ENCODE measurements around the gene PLAC8L1. TPM values are rescaled to one million over a fixed set of nuclear protein-coding genes. Genes with fewer than 3 reads are reported as not detected.

PLAC8L1 gene
- total RNA-seq, 1 experiment from 2014 or later: 0.52 TPM

GRCh38 chr5:146070746-146071145 lies 34.6 kb downstream of the PLAC8L1 start:
- no peak overlapping the region for H2AFZ ChIP-seq (ENCODE audit: low read length)
- no CpG with 5 or more reads among the region's 3 CpGs for WGBS (ENCODE audit: extremely low coverage, insufficient read length, low lambda C conversion rate)
- H3K23ac ChIP-seq (ENCODE audit: insufficient read length, low read depth, low read length): no peak overlapping the region

More at GRCh38 chr5:146070746-146071145, 34.6 kb downstream of the PLAC8L1 start:
- no peak overlapping the region for H2AK5ac ChIP-seq (ENCODE audit: insufficient read length, low read length)
- no peak overlapping the region for H2BK15ac ChIP-seq (ENCODE audit: low read depth, low read length)
- H3K4me1 Mint-ChIP-seq: peaks cover 38% of the 10 kb centered on the region in 2 experiments
- H3K4me2 ChIP-seq (ENCODE audit: insufficient read depth, insufficient read length, low read length): no peak overlapping the region
- no peak overlapping the region for H3K4ac ChIP-seq (ENCODE audit: low read depth, low read length)
- H3K9me3 Mint-ChIP-seq: no peaks in the 10 kb centered on the region
- H2BK12ac ChIP-seq (ENCODE audit: insufficient read length, low read depth, low read length): no peak overlapping the region
- H4K8ac ChIP-seq (replicated peaks; ENCODE audit: insufficient read length, low read depth, low read length): no peak overlapping the region
- H4K20me1 ChIP-seq (ENCODE audit: control insufficient read depth, insufficient read depth, insufficient read length): no peaks in the 10 kb centered on the region
- no peak for TF ChIP-seq CTCF (conservative IDR thresholded peaks at IDR 0.05)
- no peak overlapping the region; a peak in 1 of 5 replicates for H3K4me3 Mint-ChIP-seq
- H4K91ac ChIP-seq (ENCODE audit: insufficient read length, low read depth, low read length): no peak overlapping the region
- H3K27me3 ChIP-seq (ENCODE audit: insufficient read depth, low read length): no peaks in the 10 kb centered on the region; the same call in 1 of the 2 replicates
- no peak overlapping the region for H3T11ph ChIP-seq (ENCODE audit: low read length)
- no peak overlapping the region for H3K18ac ChIP-seq (ENCODE audit: insufficient read length, low read depth, low read length)
- H3K27ac ChIP-seq (ENCODE audit: insufficient read length, low read depth, low read length): no peak overlapping the region
- H3K14ac ChIP-seq (ENCODE audit: insufficient read depth, low read length): no peak overlapping the region
- H3K79me1 ChIP-seq (ENCODE audit: insufficient read depth, low read depth, low read length, poor library complexity, severe bottlenecking): no peaks in the 10 kb centered on the region
- H3K4me1 ChIP-seq (ENCODE audit: insufficient read depth, low read length): peaks cover 15% of the 10 kb centered on the region; the same call in 1 of the 2 replicates
- H3K9me3 ChIP-seq (ENCODE audit: control insufficient read depth, low read depth, low read length): no peaks in the 10 kb centered on the region
- no peak overlapping the region for H2BK5ac ChIP-seq (ENCODE audit: insufficient read length, low read length)
- no peak overlapping the region for H3K9ac ChIP-seq (ENCODE audit: extremely low read depth, insufficient read length, low read length)
- H4K5ac ChIP-seq (ENCODE audit: insufficient read length, low read depth, low read length): no peak overlapping the region
- H3K27me3 Mint-ChIP-seq (ENCODE audit: low read depth): peaks cover 33% of the 10 kb centered on the region
- H3K27ac Mint-ChIP-seq: peak overlapping the region in 1 of 3 experiments; percentile 11; a peak in 1 of 7 replicates
- no peak overlapping the region for H2BK120ac ChIP-seq (ENCODE audit: low read depth, low read length, poor library complexity, severe bottlenecking)
- no peaks in the 10 kb centered on the region for H3K79me2 ChIP-seq (ENCODE audit: insufficient read depth, low read length)
- DNase-seq: no peak
- no peaks in the 10 kb centered on the region for H3K23me2 ChIP-seq (ENCODE audit: insufficient read length, low read depth, low read length, poor library complexity, severe bottlenecking)
- no peaks in the 10 kb centered on the region; a peak in 1 of 7 replicates for H3K36me3 Mint-ChIP-seq (ENCODE audit: insufficient read depth in 1 of 3, low read depth in 3 of 3)
- no peak overlapping the region for H3K56ac ChIP-seq (ENCODE audit: insufficient read length, low read depth, low read length)
- H2BK20ac ChIP-seq (ENCODE audit: low read depth, low read length, poor library complexity, severe bottlenecking): no peak overlapping the region
